Mucosa of descending colon (tissue), 3 donors: Measurements from ENCODE around the gene RALGAPB. TPM values are rescaled to one million over a fixed set of nuclear protein-coding genes. Genes with fewer than 3 reads are reported as not detected.

Experiments
- ATAC-seq: fragments of 200-7000 bp; cut with Tn5 transposase; one replicate; pipeline ENCODE4 v1.9.1; 2020; ENCODE audit warnings: mild to moderate bottlenecking, moderate library complexity
- DNase-seq, 3 donors: peaks; one replicate each; pipeline ENCODE4 v3.0.0-alpha.2; 2020
- H3K36me3 ChIP-seq: fragments of 200-600 bp; one replicate; pipeline ENCODE4 v1.8.0; 2021; ENCODE audit warnings: low read depth, mild to moderate bottlenecking
- H3K4me1 ChIP-seq: fragments of 200-600 bp; one replicate; pipeline ENCODE4 v1.8.0; 2021; ENCODE audit warnings: low read depth, mild to moderate bottlenecking
- H3K4me3 ChIP-seq: fragments of 200-600 bp; one replicate; pipeline ENCODE4 v1.8.0; 2021; ENCODE audit warnings: mild to moderate bottlenecking
- H3K9me3 ChIP-seq: fragments of 200-600 bp; one replicate; pipeline ENCODE4 v1.8.0; 2021; ENCODE audit warnings: mild to moderate bottlenecking
- intact Hi-C, 2 donors: fragments of 100-400 bp; cut with DNase I in 1 of 2; cut with micrococcal nuclease in 1 of 2; formaldehyde crosslinking; loops; one replicate each; pipeline versions ENCODE4 v1.11.0 to v1.11.1; 2022; cut with DNase I, micrococcal nuclease
- total RNA-seq, 3 donors: library from RNA; stranded (reverse); fragmentation: NEBNext Ultra II Directional in 2 of 3; extraction: Animal tissue kit (Norgen Biotek cat#: 25700) in 2 of 3; gene quantifications; one replicate each; pipeline versions ENCODE4 v1.2.1 to v1.2.4, GENCODE V29; 2021 to 2023
- TF ChIP-seq, protein P1 (sequence below): fragments of 200-600 bp; IDR thresholded peaks from one replicate; pipeline ENCODE4 v1.8.0; 2022; ENCODE audit warnings: antibody characterized with exemption, mild to moderate bottlenecking
- donor health status: DM: no; HTN: no; CAD: no; lungs with moderate emphysema.
- donor health status: DM: no; HTN: no; CAD: no.
- donor health status: DM: no; HTN: yes; CAD: no.

RALGAPB gene
- total RNA-seq, 3 donors from 2014 or later, result 37.7 to 44.1 (median 43.0) TPM

DNA sequence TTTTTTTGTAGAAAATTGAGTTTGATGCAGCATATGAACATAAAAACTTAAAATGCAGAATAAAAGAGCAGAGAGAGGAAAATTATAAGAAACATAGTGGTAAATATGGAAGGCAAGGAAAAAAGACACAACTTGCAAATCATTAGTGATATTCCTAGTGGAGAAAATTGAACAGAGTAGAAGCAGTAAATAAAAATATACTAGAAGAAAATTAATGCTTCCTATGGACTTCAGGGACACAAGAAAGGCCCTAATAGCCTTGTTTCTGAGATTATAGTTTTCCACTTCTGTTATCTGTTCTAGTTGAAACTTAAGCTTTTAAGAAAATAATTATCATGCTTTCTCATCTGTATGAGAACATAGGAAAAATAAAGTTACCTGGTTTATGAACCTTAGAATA, 82.8 kb downstream of the RALGAPB start:
- no peak for DNase-seq
- Histone ChIP-seq H3K4me1 (no peaks in the 10 kb centered on the region), H3K9me3 (no peaks in the 10 kb centered on the region), H3K36me3 (peaks cover 5% of the 10 kb centered on the region), H3K4me3 (no peak overlapping the region)
- intact Hi-C loops, result no loop called here
- TF ChIP-seq, protein P1, sequence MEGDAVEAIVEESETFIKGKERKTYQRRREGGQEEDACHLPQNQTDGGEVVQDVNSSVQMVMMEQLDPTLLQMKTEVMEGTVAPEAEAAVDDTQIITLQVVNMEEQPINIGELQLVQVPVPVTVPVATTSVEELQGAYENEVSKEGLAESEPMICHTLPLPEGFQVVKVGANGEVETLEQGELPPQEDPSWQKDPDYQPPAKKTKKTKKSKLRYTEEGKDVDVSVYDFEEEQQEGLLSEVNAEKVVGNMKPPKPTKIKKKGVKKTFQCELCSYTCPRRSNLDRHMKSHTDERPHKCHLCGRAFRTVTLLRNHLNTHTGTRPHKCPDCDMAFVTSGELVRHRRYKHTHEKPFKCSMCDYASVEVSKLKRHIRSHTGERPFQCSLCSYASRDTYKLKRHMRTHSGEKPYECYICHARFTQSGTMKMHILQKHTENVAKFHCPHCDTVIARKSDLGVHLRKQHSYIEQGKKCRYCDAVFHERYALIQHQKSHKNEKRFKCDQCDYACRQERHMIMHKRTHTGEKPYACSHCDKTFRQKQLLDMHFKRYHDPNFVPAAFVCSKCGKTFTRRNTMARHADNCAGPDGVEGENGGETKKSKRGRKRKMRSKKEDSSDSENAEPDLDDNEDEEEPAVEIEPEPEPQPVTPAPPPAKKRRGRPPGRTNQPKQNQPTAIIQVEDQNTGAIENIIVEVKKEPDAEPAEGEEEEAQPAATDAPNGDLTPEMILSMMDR, result no peak
- no peak for ATAC-seq

DNA sequence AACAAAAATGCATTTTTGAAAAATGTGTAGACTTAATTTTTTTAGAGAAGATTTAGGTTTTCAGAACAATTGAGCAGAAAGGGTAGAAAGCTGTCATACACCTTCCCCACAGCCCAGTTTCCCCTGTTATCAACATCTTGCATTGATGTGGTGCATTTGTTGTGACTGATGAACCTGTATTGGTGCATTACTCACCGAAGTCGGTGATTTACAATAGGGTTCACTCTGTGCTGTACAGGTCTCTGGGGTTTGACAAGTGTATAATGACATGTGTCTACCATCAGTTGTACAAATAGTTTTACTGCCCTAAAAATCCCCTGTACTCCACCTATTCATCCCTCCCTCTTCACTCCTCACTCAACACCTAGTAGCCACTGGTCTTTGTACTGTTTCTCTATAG, 84.5 kb downstream of the RALGAPB start:
- intact Hi-C loops, result no loop called here
- Histone ChIP-seq H3K4me3 (no peak overlapping the region), H3K36me3 (peaks cover 5% of the 10 kb centered on the region), H3K9me3 (no peaks in the 10 kb centered on the region), H3K4me1 (no peaks in the 10 kb centered on the region)
- no peak for ATAC-seq
- no peak for DNase-seq
- TF ChIP-seq, protein P1, result no peak

DNA sequence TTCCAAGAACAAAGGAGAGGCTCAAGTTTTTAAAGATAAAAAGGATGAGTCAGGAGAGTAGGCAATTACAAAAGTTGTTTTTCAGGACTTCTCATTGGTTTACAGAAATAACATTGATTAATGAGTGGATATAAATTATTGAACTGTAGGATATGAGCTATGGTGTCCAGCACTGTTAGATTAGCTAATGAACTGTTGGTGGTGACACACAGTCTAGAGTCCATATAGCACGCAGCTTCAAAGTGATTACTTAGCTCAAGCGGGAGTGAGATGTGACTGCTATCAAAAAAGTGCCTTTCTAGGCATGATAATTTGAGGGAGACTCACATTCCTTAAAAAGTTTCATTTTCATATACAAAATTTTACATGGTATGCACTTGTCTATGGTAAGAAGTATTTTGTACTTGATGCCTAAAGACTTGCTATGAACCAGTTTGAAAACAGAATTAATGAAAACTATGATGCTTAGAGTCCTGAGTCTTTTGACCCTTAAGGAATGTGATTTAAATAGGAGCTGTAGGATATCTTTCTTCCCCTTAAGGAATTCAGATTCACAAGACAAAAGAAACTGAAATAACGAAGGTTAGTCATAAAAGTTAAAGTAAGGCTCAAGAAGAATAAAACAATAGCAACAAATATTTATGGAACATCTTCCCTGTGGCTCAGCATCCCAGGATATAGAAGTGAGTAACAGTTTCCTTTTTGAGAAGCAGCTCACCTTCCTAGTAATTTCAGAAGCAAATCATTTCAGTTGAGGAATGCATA, 86.1 kb downstream of the RALGAPB start:
- ATAC-seq (no peak), DNase-seq (no peak)
- TF ChIP-seq, protein P1, result no peak
- Histone ChIP-seq H3K9me3 (no peaks in the 10 kb centered on the region), H3K4me1 (no peaks in the 10 kb centered on the region), H3K4me3 (no peak overlapping the region), H3K36me3 (peaks cover 5% of the 10 kb centered on the region)
- intact Hi-C loops, result no loop called here

DNA sequence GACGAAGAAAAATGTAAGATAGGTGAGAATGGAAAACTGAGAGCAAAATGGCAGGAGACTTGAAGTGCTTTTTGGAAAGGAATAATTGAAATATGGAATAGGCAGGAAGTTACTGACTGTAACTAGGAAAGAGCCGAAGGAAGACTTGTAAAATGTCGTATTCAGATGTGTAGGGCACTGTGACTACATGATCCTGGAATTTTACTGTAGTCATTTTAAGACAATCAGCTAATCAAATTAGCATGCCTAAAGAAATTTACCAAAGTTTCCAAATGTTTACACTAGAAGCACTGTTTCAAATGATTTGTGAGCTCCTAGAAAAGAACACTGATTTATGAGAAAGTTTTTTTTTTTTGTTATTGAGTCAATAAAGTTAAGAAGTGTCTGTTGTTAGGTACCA, 87.1 kb downstream of the RALGAPB start:
- Histone ChIP-seq H3K9me3 (no peaks in the 10 kb centered on the region), H3K4me1 (no peaks in the 10 kb centered on the region), H3K4me3 (no peak overlapping the region), H3K36me3 (peaks cover 5% of the 10 kb centered on the region)
- intact Hi-C loops, result no loop called here
- DNase-seq (no peak), ATAC-seq (no peak)
- TF ChIP-seq, protein P1, result no peak

DNA sequence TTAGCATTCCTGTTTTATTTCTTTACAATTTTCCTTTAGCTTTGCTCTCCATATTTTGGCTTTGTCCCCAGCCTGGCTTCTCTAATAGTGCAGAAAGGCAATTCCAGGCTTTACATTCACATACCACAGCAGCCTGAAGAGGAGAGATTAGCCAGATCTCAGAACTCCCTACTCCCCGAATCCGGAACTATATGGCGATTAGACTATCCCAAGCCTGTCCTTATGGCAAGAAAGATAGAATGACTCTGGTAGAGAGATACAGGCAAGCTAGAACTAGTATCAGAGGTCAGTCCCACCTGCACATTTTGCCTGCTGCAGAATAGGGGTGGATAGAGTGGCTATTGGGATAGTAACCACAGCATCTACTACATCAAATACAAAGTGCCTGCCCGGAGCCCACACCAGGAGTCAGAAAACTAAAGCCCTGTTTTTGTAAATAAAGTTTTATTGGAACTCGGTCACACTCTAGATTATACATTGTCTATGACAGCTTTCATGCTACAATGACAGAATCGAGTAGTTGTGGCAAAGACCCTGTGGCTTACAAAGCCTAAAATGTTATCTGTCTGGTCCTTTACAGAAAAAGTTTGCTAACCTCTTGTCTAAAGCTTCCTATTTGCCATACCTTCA, 91.3 kb downstream of the RALGAPB start:
- intact Hi-C loops, result no loop called here
- TF ChIP-seq, protein P1, result no peak
- Histone ChIP-seq H3K36me3 (peaks cover 5% of the 10 kb centered on the region), H3K4me1 (no peaks in the 10 kb centered on the region), H3K4me3 (no peak overlapping the region), H3K9me3 (no peaks in the 10 kb centered on the region)
- ATAC-seq, result no peak
- DNase-seq, result no peak
